Fibroblast of gingiva (primary cell): Measurements from ENCODE around the gene IFNL4.
"Not testable (repeated sequence)": the region's sequence is repeated elsewhere in the genome, so short reads cannot be mapped to it uniquely, and the experiment has no call there.

Source experiments
- DNase-seq: peaks from one replicate; pipeline ENCODE4 v3.0.0-alpha.2; 2011; ENCODE audit warnings: low read depth

The IFNL4 gene

GRCh38 chr19:39254531-39255345 is 6.1 kb upstream of the IFNL4 start:
- DNase-seq, result no peak

- DNase-seq, result no peak
Measured at GRCh38 chr19:39253374-39254149, 4.9 kb upstream of the IFNL4 start.

GRCh38 chr19:39252458-39252857 is 3.8 kb upstream of the IFNL4 start:
- no peak for DNase-seq

- no peak for DNase-seq
Measured at GRCh38 chr19:39251846-39252245, 3.2 kb upstream of the IFNL4 start.

GRCh38 chr19:39251081-39251480 is 2.4 kb upstream of the IFNL4 start:
- DNase-seq, result no peak

GRCh38 chr19:39247701-39248664 is 673 bp downstream of the IFNL4 start:
- DNase-seq, result no peak

- no peak for DNase-seq
Measured at GRCh38 chr19:39246951-39247669, 1.5 kb downstream of the IFNL4 start.

- not testable (repeated sequence) for DNase-seq
Measured at GRCh38 chr19:39245166-39245565, 3.5 kb downstream of the IFNL4 start.

GRCh38 chr19:39244410-39245100 is 4.1 kb downstream of the IFNL4 start, which contains the start of gene IFNL3:
IFNL3 (minus strand) TSS chr19:39245006; CDS start chr19:39244967, 39 bp downstream.
- not testable (repeated sequence) for DNase-seq

- not testable (repeated sequence) for DNase-seq
Measured at GRCh38 chr19:39243741-39244140, 4.9 kb downstream of the IFNL4 start.

GRCh38 chr19:39240421-39240820 is 8.2 kb downstream of the IFNL4 start:
- no peak for DNase-seq

- no peak for DNase-seq
Measured at GRCh38 chr19:39238944-39239343, 9.7 kb downstream of the IFNL4 start.

GRCh38 chr19:39238209-39238608 is 10.4 kb downstream of the IFNL4 start:
- no peak for DNase-seq

- no peak for DNase-seq
Measured at GRCh38 chr19:39237200-39238184, 11.2 kb downstream of the IFNL4 start.

- no peak for DNase-seq
Measured at GRCh38 chr19:39236527-39236926, 12.1 kb downstream of the IFNL4 start.

GRCh38 chr19:39232708-39233107 is 15.9 kb downstream of the IFNL4 start:
- DNase-seq, result no peak

GRCh38 chr19:39230096-39230764 is 18.4 kb downstream of the IFNL4 start:
- no peak for DNase-seq

- no peak for DNase-seq
Measured at GRCh38 chr19:39224910-39225309, 23.7 kb downstream of the IFNL4 start.
